ENCODE data around the gene C9orf40. TPM values are rescaled to one million over a fixed set of nuclear protein-coding genes. Genes with fewer than 3 reads are reported as not detected.

The C9orf40 gene
- total and polyA plus RNA-seq, 2 donors from 2014 or later = 2.3 to 5.2 TPM

DNA sequence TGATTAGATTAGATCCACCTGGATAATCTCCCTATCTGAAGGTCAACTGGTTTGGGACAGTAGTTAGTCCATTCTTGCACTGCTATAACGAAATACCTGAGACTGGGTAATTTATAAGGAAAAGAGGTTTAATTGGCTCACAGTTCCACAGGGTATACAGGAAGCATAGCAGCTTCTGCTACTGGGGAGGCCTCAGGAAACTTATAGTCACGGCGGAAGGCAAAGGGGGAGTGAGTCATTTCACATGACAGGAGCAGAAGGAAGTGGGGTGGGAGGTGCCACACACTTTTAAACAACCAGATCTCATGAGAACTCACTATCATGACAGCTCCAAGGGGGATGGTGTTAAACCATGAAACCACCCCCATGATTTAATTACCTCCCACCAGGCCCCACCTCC, 9.9 kb downstream of the C9orf40 start:
- TF ChIP-seq, protein P1, sequence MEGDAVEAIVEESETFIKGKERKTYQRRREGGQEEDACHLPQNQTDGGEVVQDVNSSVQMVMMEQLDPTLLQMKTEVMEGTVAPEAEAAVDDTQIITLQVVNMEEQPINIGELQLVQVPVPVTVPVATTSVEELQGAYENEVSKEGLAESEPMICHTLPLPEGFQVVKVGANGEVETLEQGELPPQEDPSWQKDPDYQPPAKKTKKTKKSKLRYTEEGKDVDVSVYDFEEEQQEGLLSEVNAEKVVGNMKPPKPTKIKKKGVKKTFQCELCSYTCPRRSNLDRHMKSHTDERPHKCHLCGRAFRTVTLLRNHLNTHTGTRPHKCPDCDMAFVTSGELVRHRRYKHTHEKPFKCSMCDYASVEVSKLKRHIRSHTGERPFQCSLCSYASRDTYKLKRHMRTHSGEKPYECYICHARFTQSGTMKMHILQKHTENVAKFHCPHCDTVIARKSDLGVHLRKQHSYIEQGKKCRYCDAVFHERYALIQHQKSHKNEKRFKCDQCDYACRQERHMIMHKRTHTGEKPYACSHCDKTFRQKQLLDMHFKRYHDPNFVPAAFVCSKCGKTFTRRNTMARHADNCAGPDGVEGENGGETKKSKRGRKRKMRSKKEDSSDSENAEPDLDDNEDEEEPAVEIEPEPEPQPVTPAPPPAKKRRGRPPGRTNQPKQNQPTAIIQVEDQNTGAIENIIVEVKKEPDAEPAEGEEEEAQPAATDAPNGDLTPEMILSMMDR (IDR thresholded peaks at IDR 0.05; ENCODE audit: borderline replicate concordance, extremely low read depth, insufficient read depth) = no peak

DNA sequence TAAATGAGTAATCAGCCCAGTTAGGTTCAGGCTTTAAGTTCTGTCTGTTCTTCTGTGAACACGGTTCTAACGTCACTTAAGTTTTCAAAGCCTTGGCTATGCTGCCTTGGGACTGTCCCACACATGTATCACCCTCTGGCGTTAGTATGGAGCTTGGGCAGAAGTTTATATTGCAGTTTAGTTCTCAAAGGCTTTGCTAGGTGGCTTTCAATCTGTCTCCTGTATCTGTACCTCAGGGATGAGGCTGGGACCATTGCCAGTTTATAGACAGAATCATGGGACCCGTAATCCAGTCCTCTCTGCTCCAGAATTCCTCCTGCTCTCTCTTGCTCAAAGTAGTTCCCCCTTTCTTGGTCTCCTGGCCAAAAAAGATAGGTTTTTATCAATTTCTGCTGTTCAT, 12.1 kb downstream of the C9orf40 start:
- no peak overlapping the region for H3K27ac ChIP-seq (ENCODE audit: low read depth in 2 of 2, low read length in 2 of 2)
- DNase-seq (no peak), FAIRE-seq (no peak)
- H3K27me3 ChIP-seq (ENCODE audit: control insufficient read depth, insufficient read depth, low read length) = no peaks in the 10 kb centered on the region
- H3K9ac ChIP-seq (ENCODE audit: low read length in 3 of 3) = no peak overlapping the region
- intact Hi-C loops (cut with DNase I) = no loop called here
- no peaks in the 10 kb centered on the region for H3K9me3 ChIP-seq (ENCODE audit: control insufficient read depth in 2 of 3, insufficient read depth in 1 of 3, low read length in 3 of 3)
- H3K4me1 ChIP-seq (ENCODE audit: control insufficient read depth in 2 of 3, insufficient read depth in 2 of 3, low read depth in 1 of 3, low read length in 3 of 3) = no peaks in the 10 kb centered on the region
- TF ChIP-seq, protein P1 (IDR thresholded peaks at IDR 0.05; ENCODE audit: borderline replicate concordance, extremely low read depth, insufficient read depth) = no peak
- no peak overlapping the region for H3K4me3 ChIP-seq (ENCODE audit: low read length in 3 of 3)
- H3K36me3 ChIP-seq (ENCODE audit: control insufficient read depth in 2 of 3, insufficient read depth in 3 of 3, low read length in 3 of 3) = no peaks in the 10 kb centered on the region

More for the DNA sequence above, 9.9 kb downstream of the C9orf40 start:
- DNase-seq = no peak
- Histone ChIP-seq H3K27me3 (ENCODE audit: control insufficient read depth, insufficient read depth, low read length) (no peaks in the 10 kb centered on the region), H3K4me3 (ENCODE audit: low read length in 3 of 3) (no peak overlapping the region), H3K4me1 (ENCODE audit: control insufficient read depth in 2 of 3, insufficient read depth in 2 of 3, low read depth in 1 of 3, low read length in 3 of 3) (no peaks in the 10 kb centered on the region), H3K9me3 (ENCODE audit: control insufficient read depth in 2 of 3, insufficient read depth in 1 of 3, low read length in 3 of 3) (no peaks in the 10 kb centered on the region), H3K36me3 (ENCODE audit: control insufficient read depth in 2 of 3, insufficient read depth in 3 of 3, low read length in 3 of 3) (no peaks in the 10 kb centered on the region), H3K27ac (ENCODE audit: low read depth in 2 of 2, low read length in 2 of 2) (no peak overlapping the region), H3K9ac (ENCODE audit: low read length in 3 of 3) (no peak overlapping the region)
- intact Hi-C loops (cut with DNase I) = no loop called here
- FAIRE-seq = no peak

DNA sequence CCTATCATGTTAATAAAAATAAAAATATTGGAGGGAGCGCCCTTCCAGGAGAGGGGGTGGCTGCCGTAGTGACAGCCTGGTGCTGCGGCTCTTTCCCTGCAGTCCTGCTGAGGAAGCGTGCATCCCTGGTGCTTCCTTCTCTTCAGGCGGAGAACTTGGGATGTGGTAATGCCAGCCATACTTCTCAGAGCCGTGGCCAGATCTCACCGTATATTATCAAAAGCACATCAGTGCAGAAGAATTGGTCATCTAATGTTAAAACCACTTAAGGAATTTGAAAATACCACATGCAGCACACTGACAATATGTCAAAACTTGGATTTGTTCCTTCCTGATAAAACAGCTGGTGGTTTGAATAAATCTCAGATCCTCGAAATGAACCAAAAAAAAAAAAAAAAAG, 17.7 kb downstream of the C9orf40 start:
- intact Hi-C loops (cut with DNase I) = no loop called here
- Histone ChIP-seq H3K27ac (ENCODE audit: low read depth in 2 of 2, low read length in 2 of 2) (no peak overlapping the region), H3K4me1 (ENCODE audit: control insufficient read depth in 2 of 3, insufficient read depth in 2 of 3, low read depth in 1 of 3, low read length in 3 of 3) (no peaks in the 10 kb centered on the region), H3K9me3 (ENCODE audit: control insufficient read depth in 2 of 3, insufficient read depth in 1 of 3, low read length in 3 of 3) (peaks cover 0 to 2% (median 0%) of the 10 kb centered on the region in 3 donors), H3K9ac (ENCODE audit: low read length in 3 of 3) (no peak overlapping the region), H3K36me3 (ENCODE audit: control insufficient read depth in 2 of 3, insufficient read depth in 3 of 3, low read length in 3 of 3) (no peaks in the 10 kb centered on the region), H3K27me3 (ENCODE audit: control insufficient read depth, insufficient read depth, low read length) (no peaks in the 10 kb centered on the region), H3K4me3 (ENCODE audit: low read length in 3 of 3) (no peak overlapping the region)
- FAIRE-seq = no peak
- TF ChIP-seq, protein P1 (IDR thresholded peaks at IDR 0.05; ENCODE audit: borderline replicate concordance, extremely low read depth, insufficient read depth) = no peak
- no peak for DNase-seq

DNA sequence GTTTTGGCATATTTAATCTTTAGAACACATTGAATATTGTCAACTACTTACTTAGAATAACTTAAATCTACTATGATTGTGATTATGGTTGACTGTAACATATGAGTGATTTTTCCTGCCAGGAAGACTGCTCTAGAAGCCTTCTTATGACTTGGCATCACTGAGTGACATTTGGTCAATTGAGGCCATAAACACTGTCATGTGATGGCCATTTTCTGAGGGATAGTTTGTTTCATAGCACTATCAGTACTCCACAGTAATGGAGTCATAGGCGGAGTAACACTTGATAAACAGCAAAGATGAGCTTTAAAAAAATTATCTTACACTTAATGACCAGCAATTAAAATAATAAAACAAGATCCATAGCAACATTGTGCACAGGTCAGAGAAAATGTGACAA, 31.0 kb downstream of the C9orf40 start:
- no peaks in the 10 kb centered on the region for H3K36me3 ChIP-seq (ENCODE audit: control insufficient read depth in 2 of 3, insufficient read depth in 3 of 3, low read length in 3 of 3)
- FAIRE-seq (no peak), DNase-seq (no peak)
- no peak overlapping the region for H3K4me3 ChIP-seq (ENCODE audit: low read length in 3 of 3)
- no peaks in the 10 kb centered on the region for H3K27me3 ChIP-seq (ENCODE audit: control insufficient read depth, insufficient read depth, low read length)
- H3K4me1 ChIP-seq (ENCODE audit: control insufficient read depth in 2 of 3, insufficient read depth in 2 of 3, low read depth in 1 of 3, low read length in 3 of 3) = no peaks in the 10 kb centered on the region
- no peaks in the 10 kb centered on the region for H3K9me3 ChIP-seq (ENCODE audit: control insufficient read depth in 2 of 3, insufficient read depth in 1 of 3, low read length in 3 of 3)
- TF ChIP-seq, protein P1 (IDR thresholded peaks at IDR 0.05; ENCODE audit: borderline replicate concordance, extremely low read depth, insufficient read depth) = no peak
- H3K27ac ChIP-seq (ENCODE audit: low read depth in 2 of 2, low read length in 2 of 2) = no peak overlapping the region
- intact Hi-C loops (cut with DNase I) = no loop called here
- no peak overlapping the region for H3K9ac ChIP-seq (ENCODE audit: low read length in 3 of 3)

Measured in kidney (tissue), 14 donors.